HCT116 (cell line): ENCODE measurements around the gene UTS2R. TPM values are rescaled to one million over a fixed set of nuclear protein-coding genes. Genes with fewer than 3 reads are reported as not detected.
A peak's percentile ranks its signal among the peaks of the same experiment; 100 is the strongest.

Experiments used
- ATAC-seq: fragments of 200-7000 bp; cut with Tn5 transposase; 2 replicates; pipeline ENCODE4 v1.9.1; 2020; ENCODE audit warnings: mild to moderate bottlenecking, moderate library complexity
- BruUV-seq: library from RNA; stranded (reverse); fragments of 400-500 nt; replicated peaks from 2 replicates; lab custom pipeline; 2021; lab: Mats Ljungman, UMichigan
- CTCF ChIA-PET: fragments of 300-600 bp; sonication (Branson Sonifier 250); formaldehyde crosslinking; loops from one replicate; lab custom pipeline; 2021; ENCODE audit warnings: antibody characterized with exemption; lab: Charles Lee
- POLR2A ChIA-PET: fragments of 300-600, 350-600 bp; sonication (Branson Sonifier 250); formaldehyde crosslinking; loops from one replicate; lab custom pipeline; 2021; ENCODE audit warnings: antibody characterized with exemption; lab: Charles Lee
- RAD21 ChIA-PET, 2 experiments: fragments of 300-600 bp; sonication (Branson Sonifier 250); formaldehyde crosslinking; loops; one replicate each; lab custom pipeline; 2023; ENCODE audit warnings: low total read pairs in 2 of 2; ENCODE audit not compliant: uncharacterized antibody in 2 of 2, unreplicated experiment in 2 of 2, low non-redundant PET in 1 of 2; lab: Charles Lee
- DNase-seq: peaks from one replicate; pipeline ENCODE4 v3.0.0-alpha.2; 2010; ENCODE audit warnings: low read depth, low spot score
- H2AFZ ChIP-seq: fragments of 200-600 bp; shearing (Covaris generic), sonication (generic); 2 replicates; pipeline ENCODE4 v1.6.1; 2017; ENCODE audit warnings: low read depth, mixed run types, mixed read lengths, antibody characterized with exemption, low read length; ENCODE audit not compliant: poor library complexity, severe bottlenecking
- H3K27ac ChIP-seq: 2 replicates; pipeline ENCODE4 v1.5.1; 2012; ENCODE audit warnings: low read depth, low read length
- H3K27me3 ChIP-seq: fragments of 200-600 bp; sonication (generic); 2 replicates; pipeline ENCODE4 v1.6.1; 2016; ENCODE audit warnings: mixed run types, low read length, mixed read lengths; ENCODE audit not compliant: insufficient read depth
- H3K36me3 ChIP-seq, 2 experiments: fragments of 200-500 bp in 1 of 2; fragments of 200-600 bp in 1 of 2; sonication (Bioruptor generic) in 1 of 2; sonication (generic) in 1 of 2; 2 replicates each; pipeline versions ENCODE4 v1.5.1 to v1.6.1; 2014 to 2016; ENCODE audit warnings: low read length in 2 of 2, inconsistent platforms in 1 of 2, mixed read lengths in 1 of 2, mixed run types in 1 of 2; ENCODE audit not compliant: insufficient read depth in 2 of 2, control insufficient read depth in 1 of 2
- H3K4me1 ChIP-seq, 2 experiments: fragments of 200-600 bp in 1 of 2; sonication (generic) in 1 of 2; 2 replicates each; pipeline versions ENCODE4 v1.5.1 to v1.6.1; 2012 to 2017; ENCODE audit warnings: low read length in 2 of 2, inconsistent platforms in 1 of 2, mild to moderate bottlenecking in 1 of 2, mixed read lengths in 1 of 2, mixed run types in 1 of 2, moderate library complexity in 1 of 2; ENCODE audit not compliant: insufficient read depth in 2 of 2, control insufficient read depth in 1 of 2
- H3K4me2 ChIP-seq: fragments of 200-600 bp; sonication (generic); 2 replicates; pipeline ENCODE4 v1.6.1; 2017; ENCODE audit warnings: mixed run types, low read length, mixed read lengths
- H3K4me3 ChIP-seq, 2 experiments: fragments of 200-600 bp in 1 of 2; sonication (generic) in 1 of 2; replicated peaks in 1 of 2; 2 replicates each; pipeline ENCODE4 v1.5.1; 2011 to 2016; ENCODE audit warnings: low read length in 2 of 2, control low read depth in 1 of 2, low read depth in 1 of 2, mild to moderate bottlenecking in 1 of 2, mixed read lengths in 1 of 2, mixed run types in 1 of 2
- H3K79me2 ChIP-seq: fragments of 200-600 bp; sonication (generic); 2 replicates; pipeline ENCODE4 v1.6.1; 2017; ENCODE audit warnings: mild to moderate bottlenecking, mixed run types, low read length, moderate library complexity, mixed read lengths; ENCODE audit not compliant: insufficient read depth
- H3K9ac ChIP-seq: fragments of 200-600 bp; sonication (generic); 2 replicates; pipeline ENCODE4 v1.6.1; 2016; ENCODE audit warnings: low read length, mixed read lengths
- H3K9me2 ChIP-seq: fragments of 200-600 bp; sonication (generic), shearing (Covaris generic); 2 replicates; pipeline ENCODE4 v1.6.1; 2017; ENCODE audit warnings: mixed run types, mild to moderate bottlenecking, moderate library complexity; ENCODE audit not compliant: insufficient read depth
- H3K9me3 ChIP-seq, 2 experiments: fragments of 200-500 bp in 1 of 2; fragments of 200-600 bp in 1 of 2; sonication (Bioruptor generic) in 1 of 2; sonication (generic) in 1 of 2; 2 replicates each; pipeline ENCODE4 v1.6.1; 2014 to 2017; ENCODE audit warnings: low read length in 2 of 2, mixed read lengths in 2 of 2, inconsistent platforms in 1 of 2, low read depth in 1 of 2, mild to moderate bottlenecking in 1 of 2, mixed run types in 1 of 2, moderate library complexity in 1 of 2; ENCODE audit not compliant: control insufficient read depth in 1 of 2, insufficient read depth in 1 of 2
- H4K20me1 ChIP-seq: fragments of 200-600 bp; sonication (generic), shearing (Covaris generic); 2 replicates; pipeline ENCODE4 v1.6.1; 2017; ENCODE audit warnings: mixed run types, mild to moderate bottlenecking, moderate library complexity; ENCODE audit not compliant: insufficient read depth
- CBX3 ChIP-seq: IDR thresholded peaks from 2 replicates; pipeline ENCODE4 v1.6.1; 2012; ENCODE audit warnings: low read depth
- POLR2AphosphoS5 ChIP-seq: IDR thresholded peaks from 2 replicates; pipeline ENCODE4 v1.6.1; 2011; ENCODE audit warnings: mild to moderate bottlenecking, low read depth, low read length, moderate library complexity
- TCF7L2 ChIP-seq: IDR thresholded peaks from 2 replicates; pipeline ENCODE4 v1.7.0; 2011; ENCODE audit warnings: borderline replicate concordance, inconsistent platforms; ENCODE audit not compliant: insufficient read depth, insufficient read length; ENCODE audit errors: extremely low read depth
- YY1 ChIP-seq: IDR thresholded peaks from 2 replicates; pipeline ENCODE4 v1.6.1; 2011; ENCODE audit warnings: low read length, low read depth, moderate library complexity, mild to moderate bottlenecking; ENCODE audit not compliant: insufficient replicate concordance; ENCODE audit errors: extremely low read depth
- ZBTB33 ChIP-seq: IDR thresholded peaks from 2 replicates; pipeline ENCODE4 v1.6.1; 2011; ENCODE audit warnings: mild to moderate bottlenecking, low read length, moderate library complexity; ENCODE audit not compliant: insufficient replicate concordance; ENCODE audit errors: extremely low read depth
- intact Hi-C: fragments of 100-400 bp; cut with micrococcal nuclease; formaldehyde crosslinking; loops from 2 replicates; pipeline ENCODE4 v1.10.0; 2022
- total RNA-seq: library from RNA; stranded (reverse); gene quantifications from one replicate; pipeline ENCODE4 v1.2.1, GENCODE V29; 2021; ENCODE audit not compliant: unreplicated experiment

Gene UTS2R
- total RNA-seq, 1 experiment from 2014 or later: not detected

GRCh38 chr17:82338858-82339633 is 32.5 kb upstream of the UTS2R start:
- RAD21 ChIA-PET: no interaction called here
- H3K9ac ChIP-seq: peak overlapping the region; percentile 70
- peaks cover 59 to 73% of the 10 kb centered on the region in 2 experiments for H3K4me1 ChIP-seq
- CTCF ChIA-PET: interaction anchor here (0.5 to 1.6 kb wide), 4 partner anchors 10 to 301 kb away, joined by 3 to 5 read pairs (median 4); partner anchors contain the start of gene DCXR
- no peaks in the 10 kb centered on the region for H3K79me2 ChIP-seq
- H2AFZ ChIP-seq: peak overlapping the region; percentile 10
- H3K36me3 ChIP-seq: no peaks in the 10 kb centered on the region
- peak overlapping the region; percentile 89 for H3K4me2 ChIP-seq
- peak; percentile 72 for DNase-seq
- H3K9me3 ChIP-seq: no peaks in the 10 kb centered on the region
- POLR2A ChIA-PET: interaction anchor here (0.5 to 2.3 kb wide), 5 partner anchors 28 to 254 kb away, joined by 3 to 5 read pairs (median 3); partner anchors contain the start of gene SLC16A3
- peak overlapping the region; percentile 96 for H3K27ac ChIP-seq
- H3K9me2 ChIP-seq: no peaks in the 10 kb centered on the region
- BruUV-seq: TSS peak; percentile 99
- TF ChIP-seq ZBTB33 (no peak), YY1 (peak; percentile 66), TCF7L2 (peak; percentile 23), POLR2AphosphoS5 (peak; percentile 68), CBX3 (no peak)
- H3K4me3 ChIP-seq: peak overlapping the region; percentile 49 to 61
- H4K20me1 ChIP-seq: no peaks in the 10 kb centered on the region
- intact Hi-C loops: loop anchor here (2.0 to 5.0 kb wide), 2 partner anchors 254 to 307 kb away; partner anchors contain the start of gene RAC3
- H3K27me3 ChIP-seq: no peaks in the 10 kb centered on the region
- peak; percentile 67 for ATAC-seq
